Neural progenitor cell (in vitro differentiated cells): ENCODE data around the gene S100A10. TPM values are rescaled to one million over a fixed set of nuclear protein-coding genes. Genes with fewer than 3 reads are reported as not detected.

Experiments
- DNase-seq: peaks from one replicate; pipeline ENCODE4 v3.0.0-alpha.2; 2016; ENCODE audit warnings: low spot score
- H2AFZ ChIP-seq: fragments of 200-600 bp; sonication (generic); replicated peaks from 2 replicates; pipeline ENCODE4 v1.6.1; 2016; ENCODE audit warnings: antibody characterized with exemption
- H3F3A ChIP-seq: fragments of 200-600 bp; sonication (generic); 2 replicates; pipeline ENCODE4 v1.6.1; 2016; ENCODE audit warnings: antibody characterized with exemption, low read depth
- H3K27ac ChIP-seq: fragments of 200-600 bp; sonication (generic); 2 replicates; pipeline ENCODE4 v1.5.1; 2016; ENCODE audit warnings: mild to moderate bottlenecking
- H3K27me3 ChIP-seq: fragments of 200-600 bp; sonication (generic); 2 replicates; pipeline ENCODE4 v1.6.1; 2016; ENCODE audit warnings: mild to moderate bottlenecking, moderate library complexity
- H3K36me3 ChIP-seq: fragments of 200-600 bp; sonication (generic); 2 replicates; pipeline ENCODE4 v1.5.1; 2016
- H3K4me1 ChIP-seq: fragments of 200-600 bp; sonication (generic); 2 replicates; pipeline ENCODE4 v1.6.1; 2016; ENCODE audit warnings: mixed run types
- H3K4me2 ChIP-seq: fragments of 200-600 bp; sonication (generic); 2 replicates; pipeline ENCODE4 v1.6.1; 2016
- H3K4me3 ChIP-seq: fragments of 200-600 bp; sonication (generic); 2 replicates; pipeline ENCODE4 v1.5.1; 2016
- H3K79me2 ChIP-seq: fragments of 200-600 bp; sonication (generic); 2 replicates; pipeline ENCODE4 v1.6.1; 2016; ENCODE audit warnings: low read depth
- H3K9ac ChIP-seq: fragments of 200-600 bp; sonication (generic); 2 replicates; pipeline ENCODE4 v1.6.1; 2016
- H3K9me3 ChIP-seq: fragments of 200-600 bp; sonication (generic); 2 replicates; pipeline ENCODE4 v1.5.1; 2016; ENCODE audit warnings: low read depth
- H4K20me1 ChIP-seq: fragments of 200-600 bp; sonication (generic); 2 replicates; pipeline ENCODE4 v1.6.1; 2016; ENCODE audit warnings: low read depth
- H3K27ac Mint-ChIP-seq: 3 replicates; pipeline ENCODE4 v1.8.0; 2021; ENCODE audit warnings: mixed read lengths
- H3K27me3 Mint-ChIP-seq: 2 replicates; pipeline ENCODE4 v1.8.0; 2022; ENCODE audit warnings: low read depth, mild to moderate bottlenecking, inconsistent platforms, moderate library complexity, mixed read lengths; ENCODE audit not compliant: insufficient read depth
- H3K36me3 Mint-ChIP-seq: 3 replicates; pipeline ENCODE4 v1.8.0; 2021; ENCODE audit warnings: mixed read lengths
- H3K4me1 Mint-ChIP-seq: 3 replicates; pipeline ENCODE4 v1.8.0; 2021; ENCODE audit warnings: mixed read lengths
- H3K4me3 Mint-ChIP-seq: 3 replicates; pipeline ENCODE4 v1.8.0; 2021; ENCODE audit warnings: mild to moderate bottlenecking, moderate library complexity, mixed read lengths
- H3K9me3 Mint-ChIP-seq: 3 replicates; pipeline ENCODE4 v1.8.0; 2020; ENCODE audit warnings: mixed read lengths
- EZH2 ChIP-seq: fragments of 200-600 bp; sonication (generic); IDR thresholded peaks from 2 replicates; pipeline ENCODE4 v1.6.1; 2017; ENCODE audit warnings: antibody characterized with exemption, mild to moderate bottlenecking, moderate library complexity
- EZH2phosphoT487 ChIP-seq: fragments of 200-600 bp; sonication (generic); IDR thresholded peaks from 2 replicates; pipeline ENCODE4 v1.6.1; 2017; ENCODE audit warnings: antibody characterized with exemption
- total RNA-seq: library from RNA; depleted of rRNA; stranded (reverse); fragments of >200 nt; gene quantifications from 2 replicates; pipeline ENCODE4 v1.2.3, GENCODE V29; 2015; ENCODE audit warnings: low replicate concordance
- TF ChIP-seq, protein P1 (sequence below): fragments of 200-600 bp; sonication (generic); IDR thresholded peaks from 2 replicates; pipeline ENCODE4 v1.5.1; 2017; ENCODE audit warnings: antibody characterized with exemption, mild to moderate bottlenecking

Gene S100A10
- total RNA-seq, 1 donor from 2014 or later = 0.54 TPM

DNA sequence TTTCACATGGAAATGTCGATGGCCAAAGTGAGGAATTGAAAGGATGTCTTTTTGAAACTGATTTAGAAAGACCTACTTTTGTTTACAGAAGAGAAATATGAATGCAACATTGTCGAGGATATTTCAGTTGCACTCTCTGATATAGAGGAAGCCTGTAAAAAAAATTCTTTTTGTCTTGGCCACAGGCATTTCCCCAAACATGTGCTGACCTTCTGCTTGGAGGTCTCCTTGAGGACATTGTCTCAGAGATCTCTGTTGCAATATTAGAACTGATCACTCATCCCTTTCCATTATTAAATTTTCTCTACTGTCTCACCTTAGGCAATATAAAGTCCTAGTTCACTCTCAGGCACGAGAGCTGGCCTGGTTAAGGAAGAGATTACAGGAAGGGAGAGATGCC lies 27.2 kb upstream of the S100A10 start:
- no peaks in the 10 kb centered on the region for H4K20me1 ChIP-seq
- H3K79me2 ChIP-seq = no peaks in the 10 kb centered on the region
- no peaks in the 10 kb centered on the region for H3F3A ChIP-seq
- no peak overlapping the region for H2AFZ ChIP-seq
- H3K4me1 Mint-ChIP-seq = peaks cover 8% of the 10 kb centered on the region
- no peaks in the 10 kb centered on the region for H3K36me3 Mint-ChIP-seq
- peaks cover 20% of the 10 kb centered on the region for H3K4me1 ChIP-seq
- H3K9ac ChIP-seq = no peak overlapping the region
- no peak overlapping the region for H3K27ac ChIP-seq
- DNase-seq = no peak
- H3K9me3 ChIP-seq = no peaks in the 10 kb centered on the region
- H3K36me3 ChIP-seq = no peaks in the 10 kb centered on the region
- no peak overlapping the region for H3K27ac Mint-ChIP-seq
- no peak overlapping the region for H3K4me3 Mint-ChIP-seq
- no peak overlapping the region for H3K4me3 ChIP-seq
- TF ChIP-seq, protein P1, sequence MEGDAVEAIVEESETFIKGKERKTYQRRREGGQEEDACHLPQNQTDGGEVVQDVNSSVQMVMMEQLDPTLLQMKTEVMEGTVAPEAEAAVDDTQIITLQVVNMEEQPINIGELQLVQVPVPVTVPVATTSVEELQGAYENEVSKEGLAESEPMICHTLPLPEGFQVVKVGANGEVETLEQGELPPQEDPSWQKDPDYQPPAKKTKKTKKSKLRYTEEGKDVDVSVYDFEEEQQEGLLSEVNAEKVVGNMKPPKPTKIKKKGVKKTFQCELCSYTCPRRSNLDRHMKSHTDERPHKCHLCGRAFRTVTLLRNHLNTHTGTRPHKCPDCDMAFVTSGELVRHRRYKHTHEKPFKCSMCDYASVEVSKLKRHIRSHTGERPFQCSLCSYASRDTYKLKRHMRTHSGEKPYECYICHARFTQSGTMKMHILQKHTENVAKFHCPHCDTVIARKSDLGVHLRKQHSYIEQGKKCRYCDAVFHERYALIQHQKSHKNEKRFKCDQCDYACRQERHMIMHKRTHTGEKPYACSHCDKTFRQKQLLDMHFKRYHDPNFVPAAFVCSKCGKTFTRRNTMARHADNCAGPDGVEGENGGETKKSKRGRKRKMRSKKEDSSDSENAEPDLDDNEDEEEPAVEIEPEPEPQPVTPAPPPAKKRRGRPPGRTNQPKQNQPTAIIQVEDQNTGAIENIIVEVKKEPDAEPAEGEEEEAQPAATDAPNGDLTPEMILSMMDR = no peak
- TF ChIP-seq EZH2 = no peak
- TF ChIP-seq EZH2phosphoT487 = no peak
- H3K4me2 ChIP-seq = no peak overlapping the region
- peaks cover 2% of the 10 kb centered on the region for H3K27me3 Mint-ChIP-seq
- H3K9me3 Mint-ChIP-seq = no peaks in the 10 kb centered on the region
- H3K27me3 ChIP-seq = no peaks in the 10 kb centered on the region

DNA sequence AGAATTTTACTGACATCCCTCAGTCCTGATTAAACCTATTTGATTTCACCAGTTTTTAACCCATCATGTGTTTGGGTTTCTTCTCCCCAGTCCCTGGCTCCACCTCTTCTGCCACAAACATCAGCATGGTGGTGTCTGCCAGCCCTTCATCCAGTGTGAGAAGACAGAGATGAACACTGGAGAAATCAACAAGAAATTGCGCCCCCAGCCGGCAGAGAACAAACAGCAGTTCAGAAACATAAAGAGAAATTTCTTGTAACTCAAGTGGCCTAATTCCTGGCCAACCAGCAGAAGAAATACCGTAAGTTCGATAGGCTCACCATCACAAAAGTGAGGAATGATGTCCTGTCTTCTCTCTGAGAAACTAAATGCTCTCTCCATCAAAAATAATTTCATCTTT lies 24.9 kb upstream of the S100A10 start:
- Histone ChIP-seq H3K4me2 (no peak overlapping the region), H3F3A (no peaks in the 10 kb centered on the region), H3K36me3 (no peaks in the 10 kb centered on the region), H3K9ac (no peak overlapping the region), H3K4me1 (peaks cover 7% of the 10 kb centered on the region), H2AFZ (no peak overlapping the region), H4K20me1 (no peaks in the 10 kb centered on the region), H3K9me3 (no peaks in the 10 kb centered on the region), H3K79me2 (no peaks in the 10 kb centered on the region), H3K27ac (no peak overlapping the region), H3K27me3 (no peaks in the 10 kb centered on the region), H3K4me3 (no peak overlapping the region)
- H3K4me1 Mint-ChIP-seq = no peaks in the 10 kb centered on the region
- peaks cover 4% of the 10 kb centered on the region for H3K27me3 Mint-ChIP-seq
- no peak overlapping the region for H3K27ac Mint-ChIP-seq
- DNase-seq = peak; percentile 66
- no peaks in the 10 kb centered on the region for H3K36me3 Mint-ChIP-seq
- no peaks in the 10 kb centered on the region for H3K9me3 Mint-ChIP-seq
- TF ChIP-seq EZH2phosphoT487 (no peak), EZH2 (no peak)
- TF ChIP-seq, protein P1 = peak; percentile 72
- H3K4me3 Mint-ChIP-seq = no peak overlapping the region

DNA sequence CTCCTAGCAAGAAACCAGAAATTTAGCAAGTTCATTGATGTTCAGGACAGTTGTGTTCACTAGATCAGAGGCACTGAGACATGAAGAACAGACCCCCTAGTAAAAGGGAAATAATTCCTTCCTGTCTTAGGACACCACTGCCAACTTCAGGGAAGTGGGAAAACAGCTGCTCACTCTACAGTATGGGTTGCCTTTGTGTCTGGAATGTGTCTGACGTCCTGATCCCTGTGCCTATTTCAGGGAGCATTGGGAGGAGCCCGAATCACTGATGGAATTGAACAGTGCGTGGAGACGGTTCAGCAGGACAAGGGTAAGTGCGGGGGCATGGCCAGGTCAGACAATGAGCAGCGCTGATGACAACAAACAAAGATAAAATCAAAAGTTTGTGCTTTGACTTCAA lies 22.1 kb upstream of the S100A10 start:
- no peak for TF ChIP-seq EZH2
- no peaks in the 10 kb centered on the region for H3K9me3 Mint-ChIP-seq
- no peaks in the 10 kb centered on the region for H3K79me2 ChIP-seq
- no peak overlapping the region for H2AFZ ChIP-seq
- no peak overlapping the region for H3K4me2 ChIP-seq
- no peaks in the 10 kb centered on the region for H3F3A ChIP-seq
- no peak overlapping the region for H3K9ac ChIP-seq
- H3K36me3 ChIP-seq = no peaks in the 10 kb centered on the region
- H3K36me3 Mint-ChIP-seq = no peaks in the 10 kb centered on the region
- peaks cover 3% of the 10 kb centered on the region for H3K4me1 ChIP-seq
- peaks cover 4% of the 10 kb centered on the region for H3K27me3 Mint-ChIP-seq
- peaks cover 7% of the 10 kb centered on the region for H3K4me1 Mint-ChIP-seq
- H3K4me3 ChIP-seq = no peak overlapping the region
- H4K20me1 ChIP-seq = no peaks in the 10 kb centered on the region
- no peak overlapping the region for H3K27ac ChIP-seq
- no peak for DNase-seq
- H3K4me3 Mint-ChIP-seq = no peak overlapping the region
- H3K9me3 ChIP-seq = no peaks in the 10 kb centered on the region
- no peaks in the 10 kb centered on the region for H3K27me3 ChIP-seq
- H3K27ac Mint-ChIP-seq = no peak overlapping the region

DNA sequence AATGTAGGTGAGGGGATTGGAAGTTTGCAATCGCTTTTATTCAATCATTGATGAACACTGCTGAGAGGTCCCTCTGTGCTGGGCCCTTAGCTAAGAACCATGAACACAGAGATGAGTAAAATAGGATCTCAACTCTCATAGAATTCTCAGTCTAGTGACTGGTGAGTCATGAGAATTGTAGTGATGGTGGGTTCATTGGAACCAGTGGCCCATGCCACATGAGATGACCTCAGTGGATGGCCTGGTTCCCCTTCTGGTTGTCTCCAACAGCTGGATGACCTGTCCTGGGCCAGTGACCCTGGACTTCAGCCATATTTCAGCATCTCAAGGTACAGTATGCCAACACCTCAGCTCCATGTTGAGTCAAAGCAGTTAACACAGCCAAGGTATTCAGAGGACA lies 21.3 kb upstream of the S100A10 start:
- Mint-ChIP-seq H3K36me3 (no peaks in the 10 kb centered on the region), H3K27me3 (peaks cover 4% of the 10 kb centered on the region), H3K27ac (no peak overlapping the region), H3K4me3 (no peak overlapping the region), H3K4me1 (peaks cover 7% of the 10 kb centered on the region), H3K9me3 (no peaks in the 10 kb centered on the region)
- Histone ChIP-seq H3K79me2 (no peaks in the 10 kb centered on the region), H3K27ac (no peak overlapping the region), H3K4me1 (peaks cover 3% of the 10 kb centered on the region), H3K4me3 (no peak overlapping the region), H3F3A (no peaks in the 10 kb centered on the region), H3K9ac (no peak overlapping the region), H4K20me1 (no peaks in the 10 kb centered on the region), H3K27me3 (no peaks in the 10 kb centered on the region), H3K4me2 (no peak overlapping the region), H2AFZ (no peak overlapping the region), H3K36me3 (no peaks in the 10 kb centered on the region), H3K9me3 (no peaks in the 10 kb centered on the region)
- TF ChIP-seq EZH2phosphoT487 (no peak), EZH2 (no peak)
- TF ChIP-seq, protein P1 = no peak
- no peak for DNase-seq
